ENCODE results near the gene USP27X.

DNA sequence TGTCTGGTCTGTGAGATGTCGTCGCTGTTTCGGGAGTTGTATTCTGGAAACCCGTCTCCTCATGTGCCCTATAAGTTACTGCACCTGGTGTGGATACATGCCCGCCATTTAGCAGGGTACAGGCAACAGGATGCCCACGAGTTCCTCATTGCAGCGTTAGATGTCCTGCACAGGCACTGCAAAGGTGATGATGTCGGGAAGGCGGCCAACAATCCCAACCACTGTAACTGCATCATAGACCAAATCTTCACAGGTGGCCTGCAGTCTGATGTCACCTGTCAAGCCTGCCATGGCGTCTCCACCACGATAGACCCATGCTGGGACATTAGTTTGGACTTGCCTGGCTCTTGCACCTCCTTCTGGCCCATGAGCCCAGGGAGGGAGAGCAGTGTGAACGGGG is 1.4 kb downstream of the USP27X start:
- TF ChIP-seq, protein P1, sequence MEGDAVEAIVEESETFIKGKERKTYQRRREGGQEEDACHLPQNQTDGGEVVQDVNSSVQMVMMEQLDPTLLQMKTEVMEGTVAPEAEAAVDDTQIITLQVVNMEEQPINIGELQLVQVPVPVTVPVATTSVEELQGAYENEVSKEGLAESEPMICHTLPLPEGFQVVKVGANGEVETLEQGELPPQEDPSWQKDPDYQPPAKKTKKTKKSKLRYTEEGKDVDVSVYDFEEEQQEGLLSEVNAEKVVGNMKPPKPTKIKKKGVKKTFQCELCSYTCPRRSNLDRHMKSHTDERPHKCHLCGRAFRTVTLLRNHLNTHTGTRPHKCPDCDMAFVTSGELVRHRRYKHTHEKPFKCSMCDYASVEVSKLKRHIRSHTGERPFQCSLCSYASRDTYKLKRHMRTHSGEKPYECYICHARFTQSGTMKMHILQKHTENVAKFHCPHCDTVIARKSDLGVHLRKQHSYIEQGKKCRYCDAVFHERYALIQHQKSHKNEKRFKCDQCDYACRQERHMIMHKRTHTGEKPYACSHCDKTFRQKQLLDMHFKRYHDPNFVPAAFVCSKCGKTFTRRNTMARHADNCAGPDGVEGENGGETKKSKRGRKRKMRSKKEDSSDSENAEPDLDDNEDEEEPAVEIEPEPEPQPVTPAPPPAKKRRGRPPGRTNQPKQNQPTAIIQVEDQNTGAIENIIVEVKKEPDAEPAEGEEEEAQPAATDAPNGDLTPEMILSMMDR (IDR thresholded peaks at IDR 0.05; ENCODE audit: low read depth, low read length, missing input control) = no peak
- no peak for TF ChIP-seq RAD21 (IDR thresholded peaks at IDR 0.05)
- no peak for TF ChIP-seq TAF1 (conservative IDR thresholded peaks at IDR 0.05)
- TF ChIP-seq RXRA (IDR thresholded peaks at IDR 0.05) = no peak
- TF ChIP-seq, protein P2, sequence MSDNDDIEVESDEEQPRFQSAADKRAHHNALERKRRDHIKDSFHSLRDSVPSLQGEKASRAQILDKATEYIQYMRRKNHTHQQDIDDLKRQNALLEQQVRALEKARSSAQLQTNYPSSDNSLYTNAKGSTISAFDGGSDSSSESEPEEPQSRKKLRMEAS (IDR thresholded peaks at IDR 0.05) = no peak
- TF ChIP-seq HNF4G (IDR thresholded peaks at IDR 0.05) = no peak
- no peak for TF ChIP-seq JUND (IDR thresholded peaks at IDR 0.05)

All from liver (tissue), 3 donors.